Measurements from ENCODE around the gene ALOXE3.

Gene ALOXE3

DNA sequence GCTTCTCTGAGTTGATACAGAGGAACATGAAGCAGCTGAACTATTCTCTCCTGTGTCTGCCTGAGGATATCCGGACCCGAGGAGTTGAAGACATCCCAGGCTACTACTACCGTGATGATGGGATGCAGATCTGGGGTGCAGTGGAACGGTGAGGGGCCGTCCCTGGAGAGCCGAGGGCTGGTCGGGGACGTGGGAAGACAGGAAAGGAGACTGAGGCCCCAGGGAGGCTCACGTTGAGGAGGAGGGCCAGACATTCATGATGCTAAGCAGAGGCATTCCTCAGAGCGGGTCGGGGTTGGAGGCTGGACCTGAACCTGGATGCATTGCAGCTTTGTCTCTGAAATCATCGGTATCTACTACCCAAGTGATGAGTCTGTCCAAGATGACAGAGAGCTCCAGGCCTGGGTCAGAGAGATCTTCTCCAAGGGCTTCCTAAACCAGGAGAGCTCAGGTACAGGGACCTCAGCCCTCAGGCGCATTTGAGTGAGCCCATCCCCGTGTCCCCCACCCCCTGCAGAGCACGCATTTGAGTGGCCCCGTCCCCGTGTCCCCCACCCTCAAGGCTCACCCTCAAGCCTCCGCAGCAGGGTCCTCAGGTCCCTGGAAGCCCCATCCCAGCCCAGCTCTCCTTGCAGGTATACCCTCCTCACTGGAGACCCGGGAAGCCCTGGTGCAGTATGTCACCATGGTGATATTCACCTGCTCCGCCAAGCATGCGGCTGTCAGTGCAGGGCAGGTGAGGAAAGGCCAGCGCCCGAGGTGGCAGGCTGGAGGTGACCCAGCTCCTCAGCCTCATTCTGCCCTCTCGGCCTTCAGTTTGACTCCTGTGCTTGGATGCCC is 71.2 kb downstream of the ALOXE3 start:
- no peak for FAIRE-seq

DNA sequence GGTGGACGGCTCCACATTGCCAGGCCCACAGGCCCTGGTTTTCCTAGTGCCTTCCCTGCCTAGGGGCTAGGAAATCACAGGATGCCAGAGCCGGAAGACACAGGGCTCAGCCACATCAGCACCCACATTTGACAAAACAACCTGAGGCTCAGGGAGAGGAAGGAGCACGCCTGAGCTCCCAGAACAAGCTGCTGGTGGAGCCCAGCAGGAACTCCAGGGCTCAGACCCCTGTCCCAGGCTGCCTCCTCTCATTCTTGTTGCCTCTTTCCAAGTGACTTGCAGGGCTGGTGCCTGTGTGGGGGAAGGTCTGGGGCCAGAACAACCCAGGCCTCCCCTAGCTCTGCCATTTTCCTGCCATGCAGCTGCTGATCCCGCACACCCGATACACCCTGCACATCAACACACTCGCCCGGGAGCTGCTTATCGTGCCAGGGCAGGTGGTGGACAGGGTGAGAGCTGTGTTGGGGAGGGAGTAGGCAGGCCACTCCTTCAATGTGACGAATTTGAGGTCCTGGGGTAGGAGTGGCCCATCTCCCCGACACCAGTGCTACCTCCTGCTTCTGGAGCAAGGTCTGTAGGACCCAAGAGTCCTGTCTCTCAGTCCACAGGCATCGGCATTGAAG is 71.9 kb downstream of the ALOXE3 start:
- FAIRE-seq, result no peak
